SK-N-SH treated with all-trans-retinoic acid at 6 μM for 48 hours (cell line): ENCODE data around the gene CALY.

Experiments used
- ATAC-seq: fragments of 200-7000 bp; cut with Tn5 transposase; 3 replicates; pipeline ENCODE4 v1.9.1; 2020; ENCODE audit warnings: mild to moderate bottlenecking, moderate library complexity
- ARNTL ChIP-seq: fragments of 450-650 bp; formaldehyde crosslinking; IDR thresholded peaks from 2 replicates; pipeline ENCODE4 v1.5.0; 2020; ENCODE audit warnings: low read depth, mild to moderate bottlenecking, moderate library complexity, borderline replicate concordance
- BACH2 ChIP-seq: fragments of 250-450 bp; sonication (Bioruptor Pico); IDR thresholded peaks from 2 replicates; pipeline ENCODE4 v1.9.0; 2021; ENCODE audit warnings: mild to moderate bottlenecking, borderline replicate concordance
- CSDC2 ChIP-seq: fragments of 250-450 bp; sonication (Bioruptor Pico); IDR thresholded peaks from 2 replicates; pipeline ENCODE4 v1.5.0; 2020; ENCODE audit warnings: mild to moderate bottlenecking, moderate library complexity
- ESRRG ChIP-seq: fragments of 250-450 bp; sonication (Bioruptor Pico); IDR thresholded peaks from 2 replicates; pipeline ENCODE4 v1.6.1; 2021; ENCODE audit warnings: mild to moderate bottlenecking
- GLIS3 ChIP-seq: fragments of 250-450 bp; sonication (Bioruptor Pico); IDR thresholded peaks from 2 replicates; pipeline ENCODE4 v1.5.0; 2020; ENCODE audit warnings: mild to moderate bottlenecking, moderate library complexity
- ISL1 ChIP-seq: fragments of 250-450 bp; sonication (Bioruptor Pico); IDR thresholded peaks from 2 replicates; pipeline ENCODE4 v2.1.2; 2022; ENCODE audit warnings: mild to moderate bottlenecking, moderate library complexity
- OSR1 ChIP-seq: fragments of 250-450 bp; sonication (Bioruptor Pico); IDR thresholded peaks from 2 replicates; pipeline ENCODE4 v1.8.0; 2022; ENCODE audit warnings: moderate library complexity, mild to moderate bottlenecking, inconsistent platforms
- RARB ChIP-seq: fragments of 250-450 bp; sonication (Bioruptor Pico); IDR thresholded peaks from 2 replicates; pipeline ENCODE4 v1.8.0; 2021; ENCODE audit warnings: mild to moderate bottlenecking, moderate library complexity
- SNAI2 ChIP-seq: fragments of 250-450 bp; sonication (Bioruptor Pico); IDR thresholded peaks from 2 replicates; pipeline ENCODE4 v1.5.0; 2020; ENCODE audit warnings: mild to moderate bottlenecking, moderate library complexity
- TCF4 ChIP-seq: fragments of 250-450 bp; sonication (Bioruptor Pico); IDR thresholded peaks from 2 replicates; pipeline ENCODE4 v1.8.0; 2021; ENCODE audit warnings: mild to moderate bottlenecking, moderate library complexity, borderline replicate concordance
- TOX ChIP-seq: fragments of 250-450 bp; sonication (Bioruptor Pico); IDR thresholded peaks from 2 replicates; pipeline ENCODE4 v1.8.0; 2021; ENCODE audit warnings: mild to moderate bottlenecking, moderate library complexity, borderline replicate concordance
- ZC3H10 ChIP-seq: fragments of 250-450 bp; sonication (Bioruptor Pico); IDR thresholded peaks from 2 replicates; pipeline ENCODE4 v1.5.1; 2021; ENCODE audit warnings: mild to moderate bottlenecking, moderate library complexity
- ZFP30 ChIP-seq: fragments of 450-650 bp; formaldehyde crosslinking; IDR thresholded peaks from 2 replicates; pipeline ENCODE4 v1.5.0; 2022; ENCODE audit warnings: mild to moderate bottlenecking, moderate library complexity
- ZNF565 ChIP-seq: fragments of 450-650 bp; formaldehyde crosslinking; conservative IDR thresholded peaks from 2 replicates; pipeline ENCODE4 v1.5.0; 2020; ENCODE audit warnings: low read depth, mild to moderate bottlenecking, moderate library complexity
- ZNF70 ChIP-seq: fragments of 450-650 bp; formaldehyde crosslinking; IDR thresholded peaks from 2 replicates; pipeline ENCODE4 v1.5.0; 2020; ENCODE audit warnings: mild to moderate bottlenecking, moderate library complexity
- ZNF8 ChIP-seq: fragments of 450-650 bp; formaldehyde crosslinking; IDR thresholded peaks from 2 replicates; pipeline ENCODE4 v1.5.0; 2020; ENCODE audit warnings: mild to moderate bottlenecking, moderate library complexity
- TF ChIP-seq, protein P1 (sequence below): fragments of 250-450 bp; sonication (Bioruptor Pico); IDR thresholded peaks from 2 replicates; pipeline ENCODE4 v1.5.1; 2021; ENCODE audit warnings: mild to moderate bottlenecking, moderate library complexity
- TF ChIP-seq, protein P2 (sequence below): fragments of 250-450 bp; sonication (Bioruptor Pico); IDR thresholded peaks from 2 replicates; pipeline ENCODE4 v1.5.0; 2020; ENCODE audit warnings: mild to moderate bottlenecking, moderate library complexity
- TF ChIP-seq, protein P3 (sequence below): fragments of 250-450 bp; sonication (Bioruptor Pico); IDR thresholded peaks from 2 replicates; pipeline ENCODE4 v1.8.0; 2021; ENCODE audit warnings: low read depth, mild to moderate bottlenecking, moderate library complexity, borderline replicate concordance
- TF ChIP-seq, protein P4 (sequence below): fragments of 250-450 bp; sonication (Bioruptor Pico); IDR thresholded peaks from 2 replicates; pipeline ENCODE4 v1.8.0; 2020; ENCODE audit warnings: mild to moderate bottlenecking, moderate library complexity, borderline replicate concordance
- TF ChIP-seq, protein P5 (sequence below): fragments of 250-450 bp; sonication (Bioruptor Pico); IDR thresholded peaks from 2 replicates; pipeline ENCODE4 v1.5.1; 2020; ENCODE audit warnings: low read depth, mild to moderate bottlenecking, moderate library complexity

CALY gene

GRCh38 chr10:133299738-133300137 lies 37.0 kb downstream of the CALY start (continued):
- TF ChIP-seq, protein P1, sequence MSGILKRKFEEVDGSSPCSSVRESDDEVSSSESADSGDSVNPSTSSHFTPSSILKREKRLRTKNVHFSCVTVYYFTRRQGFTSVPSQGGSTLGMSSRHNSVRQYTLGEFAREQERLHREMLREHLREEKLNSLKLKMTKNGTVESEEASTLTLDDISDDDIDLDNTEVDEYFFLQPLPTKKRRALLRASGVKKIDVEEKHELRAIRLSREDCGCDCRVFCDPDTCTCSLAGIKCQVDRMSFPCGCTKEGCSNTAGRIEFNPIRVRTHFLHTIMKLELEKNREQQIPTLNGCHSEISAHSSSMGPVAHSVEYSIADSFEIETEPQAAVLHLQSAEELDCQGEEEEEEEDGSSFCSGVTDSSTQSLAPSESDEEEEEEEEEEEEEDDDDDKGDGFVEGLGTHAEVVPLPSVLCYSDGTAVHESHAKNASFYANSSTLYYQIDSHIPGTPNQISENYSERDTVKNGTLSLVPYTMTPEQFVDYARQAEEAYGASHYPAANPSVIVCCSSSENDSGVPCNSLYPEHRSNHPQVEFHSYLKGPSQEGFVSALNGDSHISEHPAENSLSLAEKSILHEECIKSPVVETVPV (CRISPR knock-in tag): no peak
- TF ChIP-seq RARB (CRISPR knock-in tag) (no peak), CSDC2 (no peak), ZC3H10 (CRISPR knock-in tag) (no peak)

DNA sequence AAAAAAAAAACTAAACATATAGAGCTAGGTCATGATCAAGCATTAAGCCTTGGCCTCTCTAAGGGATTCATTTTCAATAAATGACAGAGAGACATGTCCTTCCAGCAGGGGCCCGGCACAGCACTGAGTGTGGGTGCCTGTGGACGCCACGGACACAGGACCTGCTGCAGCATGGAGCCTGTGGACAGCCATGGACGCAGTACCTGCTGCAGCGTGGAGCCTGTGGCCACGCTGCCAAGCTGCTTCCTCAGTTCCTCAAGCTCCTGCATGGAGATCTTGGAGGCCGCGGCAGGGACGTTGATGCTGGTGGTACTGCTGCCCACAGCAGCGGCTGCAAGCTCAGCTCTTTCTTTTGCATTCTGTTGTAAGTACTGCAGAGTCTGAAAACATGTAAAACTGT lies 37.5 kb downstream of the CALY start:
- no peak for TF ChIP-seq OSR1 (CRISPR knock-in tag)
- TF ChIP-seq BACH2 (CRISPR knock-in tag): no peak
- TF ChIP-seq ESRRG (CRISPR knock-in tag): no peak
- TF ChIP-seq ZC3H10 (CRISPR knock-in tag): no peak
- TF ChIP-seq, protein P2, sequence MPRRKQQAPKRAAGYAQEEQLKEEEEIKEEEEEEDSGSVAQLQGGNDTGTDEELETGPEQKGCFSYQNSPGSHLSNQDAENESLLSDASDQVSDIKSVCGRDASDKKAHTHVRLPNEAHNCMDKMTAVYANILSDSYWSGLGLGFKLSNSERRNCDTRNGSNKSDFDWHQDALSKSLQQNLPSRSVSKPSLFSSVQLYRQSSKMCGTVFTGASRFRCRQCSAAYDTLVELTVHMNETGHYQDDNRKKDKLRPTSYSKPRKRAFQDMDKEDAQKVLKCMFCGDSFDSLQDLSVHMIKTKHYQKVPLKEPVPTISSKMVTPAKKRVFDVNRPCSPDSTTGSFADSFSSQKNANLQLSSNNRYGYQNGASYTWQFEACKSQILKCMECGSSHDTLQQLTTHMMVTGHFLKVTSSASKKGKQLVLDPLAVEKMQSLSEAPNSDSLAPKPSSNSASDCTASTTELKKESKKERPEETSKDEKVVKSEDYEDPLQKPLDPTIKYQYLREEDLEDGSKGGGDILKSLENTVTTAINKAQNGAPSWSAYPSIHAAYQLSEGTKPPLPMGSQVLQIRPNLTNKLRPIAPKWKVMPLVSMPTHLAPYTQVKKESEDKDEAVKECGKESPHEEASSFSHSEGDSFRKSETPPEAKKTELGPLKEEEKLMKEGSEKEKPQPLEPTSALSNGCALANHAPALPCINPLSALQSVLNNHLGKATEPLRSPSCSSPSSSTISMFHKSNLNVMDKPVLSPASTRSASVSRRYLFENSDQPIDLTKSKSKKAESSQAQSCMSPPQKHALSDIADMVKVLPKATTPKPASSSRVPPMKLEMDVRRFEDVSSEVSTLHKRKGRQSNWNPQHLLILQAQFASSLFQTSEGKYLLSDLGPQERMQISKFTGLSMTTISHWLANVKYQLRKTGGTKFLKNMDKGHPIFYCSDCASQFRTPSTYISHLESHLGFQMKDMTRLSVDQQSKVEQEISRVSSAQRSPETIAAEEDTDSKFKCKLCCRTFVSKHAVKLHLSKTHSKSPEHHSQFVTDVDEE (CRISPR knock-in tag): no peak
- no peak for TF ChIP-seq CSDC2
- TF ChIP-seq, protein P3, sequence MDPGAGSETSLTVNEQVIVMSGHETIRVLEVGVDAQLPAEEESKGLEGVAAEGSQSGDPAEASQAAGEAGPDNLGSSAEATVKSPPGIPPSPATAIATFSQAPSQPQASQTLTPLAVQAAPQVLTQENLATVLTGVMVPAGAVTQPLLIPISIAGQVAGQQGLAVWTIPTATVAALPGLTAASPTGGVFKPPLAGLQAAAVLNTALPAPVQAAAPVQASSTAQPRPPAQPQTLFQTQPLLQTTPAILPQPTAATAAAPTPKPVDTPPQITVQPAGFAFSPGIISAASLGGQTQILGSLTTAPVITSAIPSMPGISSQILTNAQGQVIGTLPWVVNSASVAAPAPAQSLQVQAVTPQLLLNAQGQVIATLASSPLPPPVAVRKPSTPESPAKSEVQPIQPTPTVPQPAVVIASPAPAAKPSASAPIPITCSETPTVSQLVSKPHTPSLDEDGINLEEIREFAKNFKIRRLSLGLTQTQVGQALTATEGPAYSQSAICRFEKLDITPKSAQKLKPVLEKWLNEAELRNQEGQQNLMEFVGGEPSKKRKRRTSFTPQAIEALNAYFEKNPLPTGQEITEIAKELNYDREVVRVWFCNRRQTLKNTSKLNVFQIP: no peak
- TF ChIP-seq TCF4: no peak
- TF ChIP-seq RARB (CRISPR knock-in tag): no peak
- TF ChIP-seq ZNF8: no peak
- TF ChIP-seq, protein P1 (CRISPR knock-in tag): no peak
- no peak for TF ChIP-seq SNAI2 (CRISPR knock-in tag)
- TF ChIP-seq ISL1: no peak
- TF ChIP-seq ZFP30 (CRISPR knock-in tag): no peak
- no peak for TF ChIP-seq ZNF565 (CRISPR knock-in tag)
- no peak for ATAC-seq

DNA sequence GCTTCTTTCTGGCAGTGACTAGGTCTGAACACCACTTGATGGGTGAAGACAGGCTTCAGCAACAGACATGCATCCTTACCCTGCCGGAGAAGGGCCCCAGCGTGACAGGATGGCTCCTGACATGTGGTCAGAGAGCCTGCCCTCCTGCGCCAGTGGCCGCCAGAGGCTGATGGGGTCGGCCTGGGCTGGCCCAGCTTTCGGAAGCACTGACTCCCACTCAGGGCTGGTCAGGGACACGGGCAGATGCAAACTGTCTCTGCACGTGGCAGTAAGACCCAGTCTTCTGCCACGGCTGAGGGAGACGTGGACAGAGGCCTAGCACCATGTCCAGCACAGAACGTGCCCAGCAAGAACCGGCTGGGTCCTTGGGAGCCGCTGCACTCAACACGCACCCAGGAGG lies 38.2 kb downstream of the CALY start:
- no peak for ATAC-seq
- TF ChIP-seq, protein P4, sequence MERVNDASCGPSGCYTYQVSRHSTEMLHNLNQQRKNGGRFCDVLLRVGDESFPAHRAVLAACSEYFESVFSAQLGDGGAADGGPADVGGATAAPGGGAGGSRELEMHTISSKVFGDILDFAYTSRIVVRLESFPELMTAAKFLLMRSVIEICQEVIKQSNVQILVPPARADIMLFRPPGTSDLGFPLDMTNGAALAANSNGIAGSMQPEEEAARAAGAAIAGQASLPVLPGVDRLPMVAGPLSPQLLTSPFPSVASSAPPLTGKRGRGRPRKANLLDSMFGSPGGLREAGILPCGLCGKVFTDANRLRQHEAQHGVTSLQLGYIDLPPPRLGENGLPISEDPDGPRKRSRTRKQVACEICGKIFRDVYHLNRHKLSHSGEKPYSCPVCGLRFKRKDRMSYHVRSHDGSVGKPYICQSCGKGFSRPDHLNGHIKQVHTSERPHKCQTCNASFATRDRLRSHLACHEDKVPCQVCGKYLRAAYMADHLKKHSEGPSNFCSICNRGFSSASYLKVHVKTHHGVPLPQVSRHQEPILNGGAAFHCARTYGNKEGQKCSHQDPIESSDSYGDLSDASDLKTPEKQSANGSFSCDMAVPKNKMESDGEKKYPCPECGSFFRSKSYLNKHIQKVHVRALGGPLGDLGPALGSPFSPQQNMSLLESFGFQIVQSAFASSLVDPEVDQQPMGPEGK: no peak
- TF ChIP-seq, protein P5, sequence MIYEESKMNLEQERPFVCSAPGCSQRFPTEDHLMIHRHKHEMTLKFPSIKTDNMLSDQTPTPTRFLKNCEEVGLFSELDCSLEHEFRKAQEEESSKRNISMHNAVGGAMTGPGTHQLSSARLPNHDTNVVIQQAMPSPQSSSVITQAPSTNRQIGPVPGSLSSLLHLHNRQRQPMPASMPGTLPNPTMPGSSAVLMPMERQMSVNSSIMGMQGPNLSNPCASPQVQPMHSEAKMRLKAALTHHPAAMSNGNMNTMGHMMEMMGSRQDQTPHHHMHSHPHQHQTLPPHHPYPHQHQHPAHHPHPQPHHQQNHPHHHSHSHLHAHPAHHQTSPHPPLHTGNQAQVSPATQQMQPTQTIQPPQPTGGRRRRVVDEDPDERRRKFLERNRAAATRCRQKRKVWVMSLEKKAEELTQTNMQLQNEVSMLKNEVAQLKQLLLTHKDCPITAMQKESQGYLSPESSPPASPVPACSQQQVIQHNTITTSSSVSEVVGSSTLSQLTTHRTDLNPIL (CRISPR knock-in tag): no peak
- TF ChIP-seq RARB (CRISPR knock-in tag) (no peak), ZNF70 (CRISPR knock-in tag) (no peak), TCF4 (no peak), ZNF565 (CRISPR knock-in tag) (no peak), ZFP30 (CRISPR knock-in tag) (no peak), ESRRG (CRISPR knock-in tag) (no peak), ZNF8 (no peak), ARNTL (no peak), OSR1 (CRISPR knock-in tag) (no peak), TOX (CRISPR knock-in tag) (no peak), SNAI2 (CRISPR knock-in tag) (no peak), BACH2 (CRISPR knock-in tag) (no peak), GLIS3 (CRISPR knock-in tag) (no peak), CSDC2 (no peak)
- TF ChIP-seq, protein P2 (CRISPR knock-in tag): no peak
- TF ChIP-seq, protein P1 (CRISPR knock-in tag): no peak
